HCT116 (cell line): Measurements from ENCODE around the gene PRMT1. TPM values are rescaled to one million over a fixed set of nuclear protein-coding genes. Genes with fewer than 3 reads are reported as not detected.

Experiments used
- ATAC-seq: fragments of 200-7000 bp; cut with Tn5 transposase; 2 replicates; pipeline ENCODE4 v1.9.1; 2020; ENCODE audit warnings: mild to moderate bottlenecking, moderate library complexity
- BruUV-seq: library from RNA; stranded (reverse); fragments of 400-500 nt; replicated peaks from 2 replicates; lab custom pipeline; 2021; lab: Mats Ljungman, UMichigan
- CTCF ChIA-PET: fragments of 300-600 bp; sonication (Branson Sonifier 250); formaldehyde crosslinking; loops from one replicate; lab custom pipeline; 2021; ENCODE audit warnings: antibody characterized with exemption; lab: Charles Lee
- POLR2A ChIA-PET: fragments of 300-600, 350-600 bp; sonication (Branson Sonifier 250); formaldehyde crosslinking; loops from one replicate; lab custom pipeline; 2021; ENCODE audit warnings: antibody characterized with exemption; lab: Charles Lee
- RAD21 ChIA-PET, 2 experiments: fragments of 300-600 bp; sonication (Branson Sonifier 250); formaldehyde crosslinking; loops; one replicate each; lab custom pipeline; 2023; ENCODE audit warnings: low total read pairs in 2 of 2; ENCODE audit not compliant: uncharacterized antibody in 2 of 2, unreplicated experiment in 2 of 2, low non-redundant PET in 1 of 2; lab: Charles Lee
- DNase-seq: peaks from one replicate; pipeline ENCODE4 v3.0.0-alpha.2; 2010; ENCODE audit warnings: low read depth, low spot score
- H2AFZ ChIP-seq: fragments of 200-600 bp; shearing (Covaris generic), sonication (generic); 2 replicates; pipeline ENCODE4 v1.6.1; 2017; ENCODE audit warnings: low read depth, mixed run types, mixed read lengths, antibody characterized with exemption, low read length; ENCODE audit not compliant: poor library complexity, severe bottlenecking
- H3K27ac ChIP-seq: 2 replicates; pipeline ENCODE4 v1.5.1; 2012; ENCODE audit warnings: low read depth, low read length
- H3K27me3 ChIP-seq: fragments of 200-600 bp; sonication (generic); 2 replicates; pipeline ENCODE4 v1.6.1; 2016; ENCODE audit warnings: mixed run types, low read length, mixed read lengths; ENCODE audit not compliant: insufficient read depth
- H3K36me3 ChIP-seq, 2 experiments: fragments of 200-500 bp in 1 of 2; fragments of 200-600 bp in 1 of 2; sonication (Bioruptor generic) in 1 of 2; sonication (generic) in 1 of 2; 2 replicates each; pipeline versions ENCODE4 v1.5.1 to v1.6.1; 2014 to 2016; ENCODE audit warnings: low read length in 2 of 2, inconsistent platforms in 1 of 2, mixed read lengths in 1 of 2, mixed run types in 1 of 2; ENCODE audit not compliant: insufficient read depth in 2 of 2, control insufficient read depth in 1 of 2
- H3K4me1 ChIP-seq, 2 experiments: fragments of 200-600 bp in 1 of 2; sonication (generic) in 1 of 2; 2 replicates each; pipeline versions ENCODE4 v1.5.1 to v1.6.1; 2012 to 2017; ENCODE audit warnings: low read length in 2 of 2, inconsistent platforms in 1 of 2, mild to moderate bottlenecking in 1 of 2, mixed read lengths in 1 of 2, mixed run types in 1 of 2, moderate library complexity in 1 of 2; ENCODE audit not compliant: insufficient read depth in 2 of 2, control insufficient read depth in 1 of 2
- H3K4me2 ChIP-seq: fragments of 200-600 bp; sonication (generic); 2 replicates; pipeline ENCODE4 v1.6.1; 2017; ENCODE audit warnings: mixed run types, low read length, mixed read lengths
- H3K4me3 ChIP-seq, 2 experiments: fragments of 200-600 bp in 1 of 2; sonication (generic) in 1 of 2; replicated peaks in 1 of 2; 2 replicates each; pipeline ENCODE4 v1.5.1; 2011 to 2016; ENCODE audit warnings: low read length in 2 of 2, control low read depth in 1 of 2, low read depth in 1 of 2, mild to moderate bottlenecking in 1 of 2, mixed read lengths in 1 of 2, mixed run types in 1 of 2
- H3K79me2 ChIP-seq: fragments of 200-600 bp; sonication (generic); 2 replicates; pipeline ENCODE4 v1.6.1; 2017; ENCODE audit warnings: mild to moderate bottlenecking, mixed run types, low read length, moderate library complexity, mixed read lengths; ENCODE audit not compliant: insufficient read depth
- H3K9ac ChIP-seq: fragments of 200-600 bp; sonication (generic); 2 replicates; pipeline ENCODE4 v1.6.1; 2016; ENCODE audit warnings: low read length, mixed read lengths
- H3K9me2 ChIP-seq: fragments of 200-600 bp; sonication (generic), shearing (Covaris generic); 2 replicates; pipeline ENCODE4 v1.6.1; 2017; ENCODE audit warnings: mixed run types, mild to moderate bottlenecking, moderate library complexity; ENCODE audit not compliant: insufficient read depth
- H3K9me3 ChIP-seq, 2 experiments: fragments of 200-500 bp in 1 of 2; fragments of 200-600 bp in 1 of 2; sonication (Bioruptor generic) in 1 of 2; sonication (generic) in 1 of 2; 2 replicates each; pipeline ENCODE4 v1.6.1; 2014 to 2017; ENCODE audit warnings: low read length in 2 of 2, mixed read lengths in 2 of 2, inconsistent platforms in 1 of 2, low read depth in 1 of 2, mild to moderate bottlenecking in 1 of 2, mixed run types in 1 of 2, moderate library complexity in 1 of 2; ENCODE audit not compliant: control insufficient read depth in 1 of 2, insufficient read depth in 1 of 2
- H4K20me1 ChIP-seq: fragments of 200-600 bp; sonication (generic), shearing (Covaris generic); 2 replicates; pipeline ENCODE4 v1.6.1; 2017; ENCODE audit warnings: mixed run types, mild to moderate bottlenecking, moderate library complexity; ENCODE audit not compliant: insufficient read depth
- ELF1 ChIP-seq: IDR thresholded peaks from 2 replicates; pipeline ENCODE4 v1.6.1; 2012; ENCODE audit warnings: low read depth, borderline replicate concordance
- EZH2 ChIP-seq: fragments of 200-600 bp; sonication (generic); IDR thresholded peaks from 2 replicates; pipeline ENCODE4 v1.6.1; 2017; ENCODE audit warnings: antibody characterized with exemption, mixed run types
- JUND ChIP-seq: IDR thresholded peaks from 2 replicates; pipeline ENCODE4 v1.6.1; 2012
- MAX ChIP-seq: IDR thresholded peaks from 2 replicates; pipeline ENCODE4 v1.6.1; 2012
- SRF ChIP-seq: IDR thresholded peaks from 2 replicates; pipeline ENCODE4 v1.6.1; 2012; ENCODE audit warnings: low read depth
- intact Hi-C: fragments of 100-400 bp; cut with micrococcal nuclease; formaldehyde crosslinking; loops from 2 replicates; pipeline ENCODE4 v1.10.0; 2022
- total RNA-seq: library from RNA; stranded (reverse); gene quantifications from one replicate; pipeline ENCODE4 v1.2.1, GENCODE V29; 2021; ENCODE audit not compliant: unreplicated experiment

PRMT1 gene
- total RNA-seq, 1 experiment from 2014 or later = 428 TPM

GRCh38 chr19:49682274-49682673 is 5.2 kb downstream of the PRMT1 start:
- H3K27ac ChIP-seq = no peak overlapping the region
- CTCF ChIA-PET = no interaction called here
- H3K9me2 ChIP-seq = no peaks in the 10 kb centered on the region
- H2AFZ ChIP-seq = no peak overlapping the region
- H3K79me2 ChIP-seq = peaks cover 86% of the 10 kb centered on the region
- TF ChIP-seq ELF1 = no peak
- no peak overlapping the region for H3K9ac ChIP-seq
- peaks cover 39 to 53% of the 10 kb centered on the region in 2 experiments for H3K36me3 ChIP-seq
- no peak overlapping the region for H3K4me3 ChIP-seq
- H3K4me2 ChIP-seq = no peak overlapping the region
- H3K9me3 ChIP-seq = no peaks in the 10 kb centered on the region
- RAD21 ChIA-PET = no interaction called here
- no peaks in the 10 kb centered on the region for H3K27me3 ChIP-seq
- POLR2A ChIA-PET = no interaction called here
- no peak for ATAC-seq
- H3K4me1 ChIP-seq = peaks cover 21 to 29% of the 10 kb centered on the region in 2 experiments
- intact Hi-C loops = no loop called here
- peaks cover 38% of the 10 kb centered on the region; the same call in 1 of the 2 replicates for H4K20me1 ChIP-seq
- no TSS peak for BruUV-seq
- no peak for DNase-seq

- TF ChIP-seq SRF (no peak), JUND (no peak), MAX (no peak), EZH2 (no peak)
- H3K4me3 ChIP-seq = no peak overlapping the region
- RAD21 ChIA-PET = no interaction called here
- intact Hi-C loops = no loop called here
- no peaks in the 10 kb centered on the region for H3K9me2 ChIP-seq
- no peak overlapping the region for H3K27ac ChIP-seq
- H3K36me3 ChIP-seq = peaks cover 43 to 61% of the 10 kb centered on the region in 2 experiments
- H2AFZ ChIP-seq = no peak overlapping the region
- no TSS peak for BruUV-seq
- H3K9me3 ChIP-seq = no peaks in the 10 kb centered on the region
- peaks cover 70% of the 10 kb centered on the region for H3K79me2 ChIP-seq
- peaks cover 18 to 23% of the 10 kb centered on the region in 2 experiments for H3K4me1 ChIP-seq
- peaks cover 38% of the 10 kb centered on the region; the same call in 1 of the 2 replicates for H4K20me1 ChIP-seq
- POLR2A ChIA-PET = no interaction called here
- no peak overlapping the region for H3K4me2 ChIP-seq
- CTCF ChIA-PET = no interaction called here
- H3K27me3 ChIP-seq = no peaks in the 10 kb centered on the region
- DNase-seq = no peak
- no peak for ATAC-seq
- H3K9ac ChIP-seq = no peak overlapping the region
These were observed 6.8 kb downstream of the PRMT1 start for GRCh38 chr19:49683814-49684250.
